Endodermal cell (in vitro differentiated cells): ENCODE data around the gene MT1HL1. TPM values are rescaled to one million over a fixed set of nuclear protein-coding genes. Genes with fewer than 3 reads are reported as not detected.
A peak's percentile ranks its signal among the peaks of the same experiment; 100 is the strongest.

Source experiments
- DNase-seq: peaks from one replicate; pipeline ENCODE4 v3.0.0-alpha.2; 2017
- H3K27ac ChIP-seq: 2 replicates; pipeline ENCODE4 v1.5.1; 2013; ENCODE audit warnings: mild to moderate bottlenecking, low read depth, low read length, moderate library complexity
- H3K27me3 ChIP-seq: 2 replicates; pipeline ENCODE4 v1.6.1; 2013; ENCODE audit warnings: mild to moderate bottlenecking, low read length, moderate library complexity; ENCODE audit not compliant: insufficient read depth, control insufficient read depth, poor library complexity, severe bottlenecking
- H3K36me3 ChIP-seq: 2 replicates; pipeline ENCODE4 v1.7.0; 2013; ENCODE audit warnings: mild to moderate bottlenecking, low read length, moderate library complexity; ENCODE audit not compliant: control insufficient read depth, insufficient read depth
- H3K4me1 ChIP-seq: one replicate; pipeline ENCODE4 v1.7.0; 2013; ENCODE audit warnings: low read length; ENCODE audit not compliant: control insufficient read depth, insufficient read depth
- H3K4me3 ChIP-seq: 2 replicates; pipeline ENCODE4 v1.5.1; 2013; ENCODE audit warnings: mild to moderate bottlenecking, low read length, moderate library complexity
- H3K9ac ChIP-seq: 2 replicates; pipeline ENCODE4 v1.6.1; 2013; ENCODE audit warnings: mild to moderate bottlenecking, low read length, moderate library complexity; ENCODE audit not compliant: poor library complexity, severe bottlenecking; ENCODE audit errors: extremely low read depth
- H3K9me3 ChIP-seq: 2 replicates; pipeline ENCODE4 v1.6.1; 2013; ENCODE audit warnings: mild to moderate bottlenecking, low read length, moderate library complexity; ENCODE audit not compliant: control insufficient read depth
- H3K27ac Mint-ChIP-seq: 2 replicates; pipeline ENCODE4 v1.8.0; 2020; ENCODE audit warnings: mixed read lengths
- H3K27me3 Mint-ChIP-seq: 2 replicates; pipeline ENCODE4 v1.8.0; 2021; ENCODE audit warnings: mild to moderate bottlenecking, mixed read lengths; ENCODE audit not compliant: insufficient read depth
- H3K36me3 Mint-ChIP-seq: 2 replicates; pipeline ENCODE4 v1.8.0; 2020; ENCODE audit warnings: low read depth, mixed read lengths
- H3K4me1 Mint-ChIP-seq: 2 replicates; pipeline ENCODE4 v1.8.0; 2020; ENCODE audit warnings: mixed read lengths
- H3K4me3 Mint-ChIP-seq: 2 replicates; pipeline ENCODE4 v1.8.0; 2020; ENCODE audit warnings: mild to moderate bottlenecking, moderate library complexity, mixed read lengths
- H3K9me3 Mint-ChIP-seq: 2 replicates; pipeline ENCODE4 v1.8.0; 2020; ENCODE audit warnings: mild to moderate bottlenecking, mixed read lengths
- WGBS, 2 experiments: methylation state at CpG; one replicate each; pipeline versions ENCODE4 v1.1.5 to v1.1.7; 2013; ENCODE audit warnings: missing lambda C conversion rate in 2 of 2, mixed read lengths in 1 of 2; ENCODE audit not compliant: insufficient coverage in 1 of 2, insufficient read length in 1 of 2; 5-methylcytosine and 5-hydroxymethylcytosine counted together
- total RNA-seq, 2 donors: library from RNA; stranded (reverse); fragmentation: NEBNext Ultra II Directional in 1 of 2; extraction: Animal tissue kit (Norgen Biotek cat#: 25700) in 1 of 2; gene quantifications; 2 replicates in 1 of 2; 3 replicates in 1 of 2; pipeline ENCODE4 v1.2.1, GENCODE V29; 2021
- TF ChIP-seq, protein P1 (sequence below): fragments of 200-600 bp; sonication (generic); conservative IDR thresholded peaks from 2 replicates; pipeline ENCODE4 v1.5.0; 2021; ENCODE audit warnings: antibody characterized with exemption, mild to moderate bottlenecking

The MT1HL1 gene
- total RNA-seq, 2 donors from 2014 or later: not detected

DNA sequence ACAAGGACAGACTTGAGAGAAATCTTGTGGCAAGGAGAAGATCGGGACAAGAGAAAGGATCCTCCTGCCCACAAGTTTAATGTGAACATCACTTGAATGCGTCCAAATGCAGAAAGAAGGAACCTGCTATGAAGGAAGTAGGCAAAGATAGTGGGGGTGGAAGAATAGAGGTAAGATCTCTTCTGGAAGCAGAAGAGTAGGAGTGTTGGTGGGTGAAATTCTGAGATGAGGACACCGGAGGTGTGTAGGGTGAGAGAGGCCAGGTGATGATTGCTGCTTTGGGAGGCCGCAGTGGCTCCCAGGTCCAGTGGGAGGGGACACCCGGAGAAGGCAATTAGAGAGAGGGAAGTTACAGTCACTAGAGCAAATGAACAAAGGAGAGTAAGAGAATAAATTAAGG lies 44.6 kb upstream of the MT1HL1 start:
- H3K9ac ChIP-seq: no peak overlapping the region
- TF ChIP-seq, protein P1, sequence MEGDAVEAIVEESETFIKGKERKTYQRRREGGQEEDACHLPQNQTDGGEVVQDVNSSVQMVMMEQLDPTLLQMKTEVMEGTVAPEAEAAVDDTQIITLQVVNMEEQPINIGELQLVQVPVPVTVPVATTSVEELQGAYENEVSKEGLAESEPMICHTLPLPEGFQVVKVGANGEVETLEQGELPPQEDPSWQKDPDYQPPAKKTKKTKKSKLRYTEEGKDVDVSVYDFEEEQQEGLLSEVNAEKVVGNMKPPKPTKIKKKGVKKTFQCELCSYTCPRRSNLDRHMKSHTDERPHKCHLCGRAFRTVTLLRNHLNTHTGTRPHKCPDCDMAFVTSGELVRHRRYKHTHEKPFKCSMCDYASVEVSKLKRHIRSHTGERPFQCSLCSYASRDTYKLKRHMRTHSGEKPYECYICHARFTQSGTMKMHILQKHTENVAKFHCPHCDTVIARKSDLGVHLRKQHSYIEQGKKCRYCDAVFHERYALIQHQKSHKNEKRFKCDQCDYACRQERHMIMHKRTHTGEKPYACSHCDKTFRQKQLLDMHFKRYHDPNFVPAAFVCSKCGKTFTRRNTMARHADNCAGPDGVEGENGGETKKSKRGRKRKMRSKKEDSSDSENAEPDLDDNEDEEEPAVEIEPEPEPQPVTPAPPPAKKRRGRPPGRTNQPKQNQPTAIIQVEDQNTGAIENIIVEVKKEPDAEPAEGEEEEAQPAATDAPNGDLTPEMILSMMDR: no peak
- 95 to 96% methylated on average over 5 of the region's 5 CpGs for WGBS, 2 experiments
- Mint-ChIP-seq H3K9me3 (no peaks in the 10 kb centered on the region), H3K27me3 (peaks cover 24% of the 10 kb centered on the region), H3K4me1 (peaks cover 14% of the 10 kb centered on the region), H3K4me3 (no peak overlapping the region), H3K27ac (no peak overlapping the region), H3K36me3 (no peaks in the 10 kb centered on the region)
- H3K4me1 ChIP-seq: peaks cover 13% of the 10 kb centered on the region
- DNase-seq: no peak
- peaks cover 26% of the 10 kb centered on the region for H3K27me3 ChIP-seq
- no peak overlapping the region for H3K27ac ChIP-seq
- H3K4me3 ChIP-seq: no peak overlapping the region
- H3K9me3 ChIP-seq: no peaks in the 10 kb centered on the region
- H3K36me3 ChIP-seq: no peaks in the 10 kb centered on the region

DNA sequence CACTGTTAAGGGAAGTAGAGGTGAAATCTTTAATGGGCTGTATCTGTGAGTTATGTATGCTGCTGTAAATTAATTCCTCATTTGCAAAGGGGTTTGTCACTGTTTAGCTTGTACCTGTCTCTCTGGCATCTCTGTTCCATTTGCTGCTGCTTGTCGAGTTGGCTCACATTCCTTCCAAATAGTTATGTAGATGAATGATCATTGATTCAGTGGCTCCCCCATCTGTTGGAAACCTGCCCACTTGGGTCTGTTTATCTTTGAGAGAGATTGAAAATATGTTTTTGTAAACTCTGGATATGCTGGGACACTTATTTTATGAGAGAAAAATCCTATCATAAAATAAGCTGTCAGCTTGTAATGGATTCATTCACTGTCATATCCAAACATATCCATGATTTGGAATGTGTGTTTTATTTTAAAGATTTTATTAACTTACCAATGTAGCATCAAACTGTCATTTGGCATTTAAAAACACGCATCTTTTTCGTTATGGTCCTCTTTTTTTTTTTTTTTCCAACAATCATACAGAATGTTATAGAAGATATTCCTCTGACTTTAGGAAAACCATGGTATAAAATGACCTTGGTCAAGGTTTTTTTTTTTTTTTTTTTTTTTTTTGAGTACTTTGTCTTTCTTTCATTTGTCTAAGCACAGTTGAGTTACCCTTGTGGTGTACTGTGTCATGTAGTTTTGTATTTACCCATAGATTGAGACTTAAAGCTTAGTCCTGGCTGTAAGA lies 41.2 kb upstream of the MT1HL1 start:
- peaks cover 13% of the 10 kb centered on the region for H3K4me1 ChIP-seq
- no peak overlapping the region for H3K4me3 Mint-ChIP-seq

DNA sequence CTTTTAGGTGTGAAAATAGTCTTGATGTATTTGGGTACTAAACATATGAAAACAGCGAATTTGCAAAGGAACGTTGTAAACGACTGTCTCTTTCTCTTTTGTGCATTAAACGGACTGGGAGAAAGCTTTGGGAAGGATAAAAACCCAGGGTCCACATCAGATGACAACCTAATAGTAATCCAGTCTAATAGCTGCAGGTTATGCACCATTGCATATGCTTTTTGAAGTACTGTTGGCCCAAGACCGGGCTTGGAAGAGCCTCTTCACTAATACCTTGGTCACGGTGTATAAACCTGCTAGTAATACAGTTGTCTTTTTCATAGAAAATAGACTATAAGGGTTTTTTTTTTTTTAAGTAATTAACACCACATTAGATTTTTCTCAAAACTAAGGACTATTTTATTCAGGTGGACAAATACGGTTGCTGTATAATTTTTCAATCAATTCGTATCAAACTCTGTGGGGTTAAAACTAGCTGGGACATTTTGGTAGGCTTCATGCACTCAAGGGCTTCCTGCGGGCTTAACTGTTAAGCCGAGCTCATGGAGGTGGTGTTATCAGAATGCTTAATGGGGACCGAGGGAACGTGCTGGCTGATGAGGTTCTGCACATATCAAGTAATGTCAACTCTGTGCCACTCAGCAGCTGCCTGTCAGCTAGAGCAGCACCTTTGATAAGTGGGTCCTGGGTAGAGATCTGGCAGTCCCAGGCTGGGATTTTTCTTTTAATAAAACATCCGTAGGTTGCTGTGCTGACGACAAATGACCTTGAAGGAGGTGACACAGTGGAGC lies 39.8 kb upstream of the MT1HL1 start:
- peaks cover 53% of the 10 kb centered on the region for H3K27me3 ChIP-seq
- TF ChIP-seq, protein P1: no peak

More for the DNA sequence above, 41.2 kb upstream of the MT1HL1 start:
- Mint-ChIP-seq H3K4me1 (peaks cover 20% of the 10 kb centered on the region), H3K36me3 (no peaks in the 10 kb centered on the region), H3K27ac (no peak overlapping the region), H3K27me3 (peaks cover 49% of the 10 kb centered on the region), H3K9me3 (no peaks in the 10 kb centered on the region)
- H3K9ac ChIP-seq: no peak overlapping the region
- DNase-seq: peak; percentile 54
- H3K9me3 ChIP-seq: no peaks in the 10 kb centered on the region
- no peak overlapping the region for H3K4me3 ChIP-seq
- TF ChIP-seq, protein P1: peak; percentile 50
- no peaks in the 10 kb centered on the region for H3K36me3 ChIP-seq
- peaks cover 51% of the 10 kb centered on the region for H3K27me3 ChIP-seq
- WGBS, 2 experiments: 0 to 62% methylated on average over 1 to 3 of the region's 3 CpGs
- no peak overlapping the region for H3K27ac ChIP-seq

More for the DNA sequence above, 39.8 kb upstream of the MT1HL1 start:
- WGBS, 2 experiments: 13 to 15% methylated on average over 10 to 14 of the region's 14 CpGs
- H3K4me3 ChIP-seq: peak overlapping the region; percentile 81
- H3K27ac ChIP-seq: no peak overlapping the region
- Mint-ChIP-seq H3K9me3 (no peaks in the 10 kb centered on the region), H3K27me3 (peaks cover 51% of the 10 kb centered on the region), H3K4me1 (peaks cover 15% of the 10 kb centered on the region), H3K4me3 (peak overlapping the region; percentile 62), H3K36me3 (no peaks in the 10 kb centered on the region), H3K27ac (no peak overlapping the region)
- DNase-seq: peak; percentile 65
- H3K9me3 ChIP-seq: no peaks in the 10 kb centered on the region
- no peaks in the 10 kb centered on the region for H3K36me3 ChIP-seq
- H3K4me1 ChIP-seq: peaks cover 13% of the 10 kb centered on the region
- H3K9ac ChIP-seq: no peak overlapping the region
